ENCODE data around the gene HMOX2. TPM values are rescaled to one million over a fixed set of nuclear protein-coding genes. Genes with fewer than 3 reads are reported as not detected.

The HMOX2 gene
- total and polyA plus RNA-seq, 3 donors from 2014 or later = 67.3 to 216 (median 92.0) TPM

- Histone ChIP-seq H3K9me3 (no peaks in the 10 kb centered on the region), H3K27me3 (no peaks in the 10 kb centered on the region), H3K4me1 (peaks cover 13% of the 10 kb centered on the region), H3K36me3 (ENCODE audit: low read depth, missing control alignments) (no peaks in the 10 kb centered on the region), H3K27ac (peak overlapping the region in 1 of 2 donors; percentile 32), H3K4me3 (no peak overlapping the region)
- 66 to 76% methylated on average over 5 of the region's 5 CpGs for WGBS, 2 donors
- intact Hi-C loops (cut with DNase I; ENCODE audit: low total_unique reads) = no loop called here
- DNase-seq = no peak
- TF ChIP-seq POLR2A (IDR thresholded peaks at IDR 0.05) = no peak
- TF ChIP-seq CTCF (IDR thresholded peaks at IDR 0.05) = no peak
Measured at GRCh38 chr16:4515611-4516233, 39.5 kb downstream of the HMOX2 start.

GRCh38 chr16:4517812-4518680, 41.8 kb downstream of the HMOX2 start:
- WGBS, 2 donors = 69 to 82% methylated on average over 11 to 12 of the region's 12 CpGs
- H3K27me3 ChIP-seq = no peaks in the 10 kb centered on the region
- TF ChIP-seq CTCF (IDR thresholded peaks at IDR 0.05) (peak in 2 of 3 experiments; percentile 26 to 45), POLR2A (IDR thresholded peaks at IDR 0.05) (no peak)
- H3K4me1 ChIP-seq = peaks cover 15% of the 10 kb centered on the region
- no peak overlapping the region for H3K27ac ChIP-seq
- DNase-seq = no peak
- H3K4me3 ChIP-seq = no peak overlapping the region
- intact Hi-C loops (cut with DNase I; ENCODE audit: low total_unique reads) = no loop called here
- no peaks in the 10 kb centered on the region for H3K36me3 ChIP-seq (ENCODE audit: low read depth, missing control alignments)
- H3K9me3 ChIP-seq = no peaks in the 10 kb centered on the region

- WGBS, 2 donors = 86 to 88% methylated on average over 15 of the region's 15 CpGs
- DNase-seq = no peak
- Histone ChIP-seq H3K36me3 (ENCODE audit: low read depth, missing control alignments) (no peaks in the 10 kb centered on the region), H3K4me3 (no peak overlapping the region), H3K4me1 (peaks cover 16% of the 10 kb centered on the region), H3K9me3 (no peaks in the 10 kb centered on the region), H3K27ac (no peak overlapping the region), H3K27me3 (no peaks in the 10 kb centered on the region)
- no peak for TF ChIP-seq POLR2A (IDR thresholded peaks at IDR 0.05)
- no peak for TF ChIP-seq CTCF (IDR thresholded peaks at IDR 0.05)
- intact Hi-C loops (cut with DNase I; ENCODE audit: low total_unique reads) = no loop called here
Measured at GRCh38 chr16:4519274-4520058, 43.3 kb downstream of the HMOX2 start.

- no peaks in the 10 kb centered on the region for H3K27me3 ChIP-seq
- peaks cover 16% of the 10 kb centered on the region for H3K4me1 ChIP-seq
- TF ChIP-seq CTCF (IDR thresholded peaks at IDR 0.05) (no peak), POLR2A (IDR thresholded peaks at IDR 0.05) (no peak)
- intact Hi-C loops (cut with DNase I; ENCODE audit: low total_unique reads) = no loop called here
- no peak overlapping the region for H3K4me3 ChIP-seq
- H3K9me3 ChIP-seq = no peaks in the 10 kb centered on the region
- no peak for DNase-seq
- H3K36me3 ChIP-seq (ENCODE audit: low read depth, missing control alignments) = no peaks in the 10 kb centered on the region
- 88 to 90% methylated on average over 7 of the region's 7 CpGs for WGBS, 2 donors
- no peak overlapping the region for H3K27ac ChIP-seq
Measured at GRCh38 chr16:4520913-4521312, 44.7 kb downstream of the HMOX2 start.
